NB4 (cell line): ENCODE measurements around the gene ATP12A.

Source experiments
- CTCF ChIP-seq: IDR thresholded peaks from one replicate; pipeline ENCODE4 v1.5.1; 2012; ENCODE audit warnings: low read depth, low read length
- MYC ChIP-seq: IDR thresholded peaks from 2 replicates; pipeline ENCODE4 v1.6.1; 2011; ENCODE audit warnings: low read depth, low read length
- POLR2A ChIP-seq: IDR thresholded peaks from 2 replicates; pipeline ENCODE4 v1.6.1; 2011; ENCODE audit warnings: mild to moderate bottlenecking; ENCODE audit not compliant: insufficient read length; ENCODE audit errors: extremely low read depth
- TF ChIP-seq, protein P1 (sequence below): IDR thresholded peaks from 2 replicates; pipeline ENCODE4 v1.6.1; 2011; ENCODE audit warnings: low read depth, low read length

GRCh38 chr13:24671386-24672113 is 8.7 kb upstream of the ATP12A start:
- TF ChIP-seq CTCF (peak; percentile 70), POLR2A (no peak), MYC (no peak)
- TF ChIP-seq, protein P1, sequence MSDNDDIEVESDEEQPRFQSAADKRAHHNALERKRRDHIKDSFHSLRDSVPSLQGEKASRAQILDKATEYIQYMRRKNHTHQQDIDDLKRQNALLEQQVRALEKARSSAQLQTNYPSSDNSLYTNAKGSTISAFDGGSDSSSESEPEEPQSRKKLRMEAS = no peak
